Suppressor macrophage treated with lipopolysaccharide for 4 hours (primary cell): ENCODE data around the gene NCAN.

ENCODE experiments used
- DNase-seq: peaks from one replicate; pipeline ENCODE4 v3.0.0-alpha.2; 2020

The NCAN gene

GRCh38 chr19:19297759-19298158 is 86.0 kb downstream of the NCAN start:
- DNase-seq, result no peak

- no peak for DNase-seq
Measured at GRCh38 chr19:19300613-19301012, 88.9 kb downstream of the NCAN start.
